Type B pancreatic cell (in vitro differentiated cells): ENCODE measurements around the gene ZNF532. TPM values are rescaled to one million over a fixed set of nuclear protein-coding genes. Genes with fewer than 3 reads are reported as not detected.

ENCODE experiments used
- DNase-seq: peaks from one replicate; pipeline ENCODE4 v3.0.0; 2021; ENCODE audit warnings: mixed read lengths; ENCODE audit not compliant: unreplicated experiment; ENCODE audit errors: extremely low spot score
- H3K27ac Mint-ChIP-seq: 2 replicates; pipeline ENCODE4 v1.8.0; 2021; ENCODE audit warnings: mild to moderate bottlenecking, mixed read lengths
- H3K27me3 Mint-ChIP-seq: 2 replicates; pipeline ENCODE4 v1.8.0; 2021; ENCODE audit warnings: mixed read lengths
- H3K36me3 Mint-ChIP-seq: 2 replicates; pipeline ENCODE4 v1.8.0; 2021; ENCODE audit warnings: mixed read lengths
- H3K4me1 Mint-ChIP-seq: one replicate; pipeline ENCODE4 v1.8.0; 2021; ENCODE audit warnings: mixed read lengths; ENCODE audit not compliant: unreplicated experiment
- H3K4me3 Mint-ChIP-seq: 2 replicates; pipeline ENCODE4 v1.8.0; 2021; ENCODE audit warnings: mild to moderate bottlenecking, mixed read lengths
- H3K9me3 Mint-ChIP-seq: 2 replicates; pipeline ENCODE4 v1.8.0; 2021; ENCODE audit warnings: mixed read lengths
- total RNA-seq: library from RNA; stranded (reverse); gene quantifications from 2 replicates; pipeline ENCODE4 v1.2.1, GENCODE V29; 2021; ENCODE audit warnings: low replicate concordance
- TF ChIP-seq, protein P1 (sequence below): fragments of 200-600 bp; sonication (generic); conservative IDR thresholded peaks from 2 replicates; pipeline ENCODE4 v1.5.0; 2021; ENCODE audit warnings: antibody characterized with exemption, mild to moderate bottlenecking

ZNF532 gene
- total RNA-seq, 1 donor from 2014 or later = 137 TPM

DNA sequence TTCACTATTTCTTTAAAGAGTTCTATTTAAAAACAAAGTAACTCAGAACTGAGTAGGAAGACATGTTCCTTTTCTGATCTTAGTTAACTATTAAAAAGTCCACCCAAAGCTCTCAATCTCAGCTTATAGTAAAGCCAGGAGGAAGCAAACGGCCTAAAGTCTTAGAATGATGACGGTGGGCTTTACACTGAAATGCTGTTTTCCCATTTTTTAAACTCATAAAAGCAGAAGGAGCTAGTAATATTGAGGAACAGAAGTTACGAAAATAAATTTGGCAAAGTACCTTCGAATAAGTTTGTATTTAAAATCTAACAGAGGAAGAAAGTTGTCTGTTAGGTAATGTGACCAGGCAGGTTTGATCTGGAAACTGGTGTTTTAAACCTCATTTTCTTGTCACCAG lies 111.1 kb downstream of the ZNF532 start:
- H3K27me3 Mint-ChIP-seq = no peaks in the 10 kb centered on the region
- H3K9me3 Mint-ChIP-seq = no peaks in the 10 kb centered on the region
- H3K4me3 Mint-ChIP-seq = no peak overlapping the region
- peaks cover 18% of the 10 kb centered on the region for H3K36me3 Mint-ChIP-seq
- TF ChIP-seq, protein P1, sequence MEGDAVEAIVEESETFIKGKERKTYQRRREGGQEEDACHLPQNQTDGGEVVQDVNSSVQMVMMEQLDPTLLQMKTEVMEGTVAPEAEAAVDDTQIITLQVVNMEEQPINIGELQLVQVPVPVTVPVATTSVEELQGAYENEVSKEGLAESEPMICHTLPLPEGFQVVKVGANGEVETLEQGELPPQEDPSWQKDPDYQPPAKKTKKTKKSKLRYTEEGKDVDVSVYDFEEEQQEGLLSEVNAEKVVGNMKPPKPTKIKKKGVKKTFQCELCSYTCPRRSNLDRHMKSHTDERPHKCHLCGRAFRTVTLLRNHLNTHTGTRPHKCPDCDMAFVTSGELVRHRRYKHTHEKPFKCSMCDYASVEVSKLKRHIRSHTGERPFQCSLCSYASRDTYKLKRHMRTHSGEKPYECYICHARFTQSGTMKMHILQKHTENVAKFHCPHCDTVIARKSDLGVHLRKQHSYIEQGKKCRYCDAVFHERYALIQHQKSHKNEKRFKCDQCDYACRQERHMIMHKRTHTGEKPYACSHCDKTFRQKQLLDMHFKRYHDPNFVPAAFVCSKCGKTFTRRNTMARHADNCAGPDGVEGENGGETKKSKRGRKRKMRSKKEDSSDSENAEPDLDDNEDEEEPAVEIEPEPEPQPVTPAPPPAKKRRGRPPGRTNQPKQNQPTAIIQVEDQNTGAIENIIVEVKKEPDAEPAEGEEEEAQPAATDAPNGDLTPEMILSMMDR = no peak
- no peak for DNase-seq
- peaks cover 14% of the 10 kb centered on the region for H3K4me1 Mint-ChIP-seq
- no peak overlapping the region for H3K27ac Mint-ChIP-seq

DNA sequence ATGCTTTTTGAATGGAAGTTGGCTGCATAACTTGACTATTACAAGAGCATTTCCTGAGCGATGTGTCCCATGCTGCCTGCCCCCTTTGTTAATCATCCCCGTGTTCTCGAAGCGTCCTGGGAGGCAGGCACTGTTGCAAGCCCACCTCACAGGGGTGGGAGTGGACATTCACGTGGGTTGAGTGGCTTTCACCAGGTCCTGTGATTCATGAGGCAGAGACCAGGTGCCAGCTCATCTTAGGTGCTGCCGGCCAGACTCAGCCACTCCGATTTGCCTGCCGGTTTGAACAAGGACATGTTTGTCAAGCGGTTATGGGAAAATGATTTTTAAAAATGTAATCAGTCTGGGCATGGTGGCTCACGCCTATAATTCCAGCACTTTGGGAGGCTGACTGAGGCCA lies 112.5 kb downstream of the ZNF532 start:
- Mint-ChIP-seq H3K4me3 (no peak overlapping the region), H3K27me3 (no peaks in the 10 kb centered on the region), H3K27ac (no peak overlapping the region), H3K9me3 (no peaks in the 10 kb centered on the region), H3K4me1 (peaks cover 14% of the 10 kb centered on the region), H3K36me3 (peaks cover 27% of the 10 kb centered on the region)
- DNase-seq = no peak
- TF ChIP-seq, protein P1 = no peak

DNA sequence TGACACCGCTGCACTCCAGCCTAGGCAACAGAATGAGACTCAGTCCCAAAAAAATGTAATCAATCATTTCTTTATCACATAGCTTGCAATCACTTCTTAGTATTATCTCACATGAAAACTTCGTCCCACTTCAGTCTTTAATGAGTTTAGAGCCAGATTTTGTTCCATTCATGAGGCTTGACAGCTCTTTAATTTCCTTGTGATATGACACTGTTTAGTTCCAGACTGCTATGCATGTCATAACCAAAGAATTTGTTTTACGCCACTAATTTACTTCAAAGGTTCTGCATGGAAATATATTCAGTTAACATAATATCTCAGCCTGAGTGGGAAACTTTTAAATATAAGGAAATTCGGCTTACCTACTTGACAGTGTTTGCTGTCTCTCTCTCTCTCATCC lies 113.1 kb downstream of the ZNF532 start:
- Mint-ChIP-seq H3K27me3 (no peaks in the 10 kb centered on the region), H3K9me3 (no peaks in the 10 kb centered on the region), H3K4me1 (peaks cover 14% of the 10 kb centered on the region), H3K27ac (no peak overlapping the region), H3K4me3 (no peak overlapping the region), H3K36me3 (peaks cover 26% of the 10 kb centered on the region)
- TF ChIP-seq, protein P1 = no peak
- no peak for DNase-seq

DNA sequence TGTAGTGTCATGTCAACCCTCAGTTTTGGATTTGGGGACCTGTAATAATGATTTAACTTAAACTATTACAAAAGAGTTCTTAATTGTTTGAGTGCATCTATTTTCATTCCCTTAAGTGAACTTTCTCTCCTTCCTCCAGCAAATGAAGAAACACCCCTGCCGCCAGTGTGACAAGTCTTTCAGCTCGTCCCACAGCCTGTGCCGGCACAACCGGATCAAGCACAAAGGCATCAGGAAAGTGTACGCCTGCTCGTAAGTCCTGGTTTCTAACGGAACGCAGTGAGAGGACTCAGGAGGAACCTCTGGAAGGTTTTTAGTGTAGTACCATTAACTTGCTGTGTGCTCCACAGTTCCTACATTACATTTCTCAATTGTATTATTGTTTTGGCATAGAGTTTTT lies 114.2 kb downstream of the ZNF532 start:
- Mint-ChIP-seq H3K9me3 (no peaks in the 10 kb centered on the region), H3K4me3 (no peak overlapping the region), H3K27ac (no peak overlapping the region), H3K36me3 (peaks cover 30% of the 10 kb centered on the region), H3K27me3 (no peaks in the 10 kb centered on the region), H3K4me1 (peaks cover 14% of the 10 kb centered on the region)
- DNase-seq = no peak
- TF ChIP-seq, protein P1 = no peak

DNA sequence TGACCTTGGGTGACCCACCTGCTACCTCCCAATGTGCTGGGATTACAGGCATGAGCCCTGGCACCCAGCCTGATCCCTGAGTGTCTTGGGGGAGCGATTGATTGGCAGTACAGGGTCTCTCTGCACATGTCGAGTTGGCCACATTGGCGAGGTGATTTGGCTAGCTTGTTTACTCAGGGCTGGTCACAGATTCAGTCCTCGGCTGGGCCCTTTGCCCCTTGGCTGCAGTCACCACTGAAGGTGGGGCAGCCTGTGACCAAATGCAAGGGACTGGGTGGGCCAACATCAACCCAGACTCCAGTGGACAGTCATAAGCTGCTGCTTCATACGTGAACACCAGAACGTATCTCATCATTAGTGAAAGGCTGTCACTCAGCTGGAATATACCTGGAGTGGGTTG lies 114.9 kb downstream of the ZNF532 start:
- TF ChIP-seq, protein P1 = no peak
- H3K4me3 Mint-ChIP-seq = no peak overlapping the region
- H3K27ac Mint-ChIP-seq = no peak overlapping the region
- H3K4me1 Mint-ChIP-seq = peaks cover 13% of the 10 kb centered on the region
- no peaks in the 10 kb centered on the region for H3K9me3 Mint-ChIP-seq
- H3K27me3 Mint-ChIP-seq = no peaks in the 10 kb centered on the region
- peaks cover 33% of the 10 kb centered on the region for H3K36me3 Mint-ChIP-seq
- DNase-seq = no peak

DNA sequence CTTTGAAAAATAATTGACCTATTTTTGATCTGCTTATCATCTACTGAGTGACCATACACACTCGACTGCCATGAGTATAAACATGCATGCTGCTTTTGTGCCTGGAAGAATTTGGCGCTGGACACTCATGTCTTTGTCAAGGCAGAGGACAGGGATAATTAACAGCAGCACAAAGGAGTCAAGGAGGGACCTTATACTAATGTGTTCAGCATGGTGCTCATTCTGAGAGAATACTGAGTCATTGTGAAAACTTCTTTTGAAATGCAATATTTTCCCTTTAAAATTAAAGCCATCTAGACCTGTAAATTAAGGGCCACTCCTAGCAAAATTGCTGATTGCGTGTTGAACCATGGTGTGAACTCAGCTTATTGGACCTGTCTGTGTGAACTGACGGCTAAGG lies 116.3 kb downstream of the ZNF532 start:
- Mint-ChIP-seq H3K27me3 (no peaks in the 10 kb centered on the region), H3K27ac (no peak overlapping the region), H3K4me1 (no peaks in the 10 kb centered on the region), H3K9me3 (no peaks in the 10 kb centered on the region), H3K4me3 (no peak overlapping the region), H3K36me3 (peaks cover 33% of the 10 kb centered on the region)
- DNase-seq = no peak
- TF ChIP-seq, protein P1 = no peak
